GM19372 (cell line): ENCODE measurements around the gene GPC2.
A peak's percentile ranks its signal among the peaks of the same experiment; 100 is the strongest.

Source experiments
- ATAC-seq: cut with Tn5 transposase; IDR thresholded peaks from one replicate; pipeline ENCODE4 v1.9.1; 2021; ENCODE audit warnings: mild to moderate bottlenecking, low read depth, moderate library complexity; ENCODE audit not compliant: unreplicated experiment

GPC2 gene

GRCh38 chr7:100170101-100170897 is 6.9 kb downstream of the GPC2 start:
- no peak for ATAC-seq

DNA sequence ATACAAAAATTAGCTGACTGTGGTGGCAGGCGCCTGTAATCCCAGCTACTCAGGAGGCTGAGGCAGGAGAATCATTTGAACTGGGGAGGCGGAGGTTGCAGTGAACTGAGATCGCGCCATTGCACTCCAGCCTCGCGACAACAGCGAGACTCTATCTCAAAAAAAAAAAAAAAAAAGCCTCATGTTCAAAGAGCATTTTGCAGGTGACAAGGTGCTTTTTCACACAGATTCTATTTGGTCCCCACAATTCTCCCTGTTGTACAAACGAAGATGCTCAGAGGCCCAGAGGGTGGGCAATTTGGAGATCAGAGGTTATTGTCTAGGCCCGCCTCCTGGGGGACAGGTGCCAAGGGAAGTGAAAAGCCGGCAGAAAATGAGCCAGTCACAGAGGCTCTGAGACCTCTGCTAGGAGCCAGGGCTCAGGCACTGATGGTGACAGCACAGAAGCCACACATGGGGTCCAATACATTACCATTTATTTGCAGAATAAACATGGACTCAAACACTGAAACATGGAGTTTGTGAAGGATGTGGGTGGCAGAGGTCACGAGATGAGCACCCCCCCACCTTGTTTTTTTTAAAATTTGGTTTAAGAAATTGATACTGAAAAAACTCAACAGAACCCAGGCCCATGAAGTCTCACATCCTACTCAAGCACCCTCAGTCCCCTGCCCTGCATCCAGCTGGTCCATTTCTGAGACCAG is 7.9 kb downstream of the GPC2 start:
- no peak for ATAC-seq

GRCh38 chr7:100167912-100168323 is 9.3 kb downstream of the GPC2 start:
- no peak for ATAC-seq

DNA sequence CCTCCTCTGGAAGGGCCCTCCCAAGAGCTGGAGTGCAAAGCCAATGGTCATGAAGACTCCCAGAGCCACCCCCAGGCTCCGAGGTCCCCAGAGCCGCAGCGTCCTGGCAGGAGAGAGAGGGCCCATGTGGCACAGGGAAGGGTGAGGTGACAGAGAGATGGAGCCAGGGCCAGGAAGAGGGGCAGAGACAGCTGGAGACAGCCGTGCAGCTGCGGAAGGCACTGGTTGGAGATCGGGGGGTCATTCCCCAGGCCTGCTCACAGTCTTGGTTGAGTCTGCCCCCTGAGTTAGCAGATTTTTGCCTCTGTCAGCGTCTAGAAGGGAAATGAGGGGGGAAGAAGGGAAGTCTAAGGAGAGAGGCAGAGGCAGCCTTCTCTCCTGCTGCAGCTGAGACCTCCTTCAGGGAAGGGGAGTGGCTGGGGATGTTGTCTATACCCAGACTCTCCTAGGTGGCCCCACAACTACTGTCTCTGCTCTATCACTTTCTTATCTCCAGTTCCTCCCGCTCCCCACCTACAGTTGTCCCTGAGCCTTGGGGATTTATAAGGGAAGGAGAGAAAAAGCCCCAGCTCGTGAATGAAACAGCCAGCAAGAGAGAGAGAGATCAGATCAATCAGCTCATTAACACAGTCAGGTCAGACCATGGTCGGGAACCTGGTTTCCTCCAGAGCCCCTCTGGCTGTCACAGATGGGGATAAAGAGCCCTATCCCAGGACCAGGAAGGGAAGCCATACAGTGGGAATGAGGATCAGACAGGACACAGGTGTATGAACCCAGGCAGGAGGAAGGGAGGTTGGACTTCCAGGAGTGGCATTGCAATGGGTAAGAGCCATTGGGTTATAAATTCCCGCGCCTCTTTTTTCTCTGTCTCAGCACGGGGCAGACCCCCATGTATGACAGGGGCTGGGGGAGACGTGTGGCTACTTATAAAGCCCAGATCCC is 9.9 kb downstream of the GPC2 start:
- ATAC-seq: no peak

- ATAC-seq: no peak
Measured at GRCh38 chr7:100166317-100166940, 10.8 kb downstream of the GPC2 start.

DNA sequence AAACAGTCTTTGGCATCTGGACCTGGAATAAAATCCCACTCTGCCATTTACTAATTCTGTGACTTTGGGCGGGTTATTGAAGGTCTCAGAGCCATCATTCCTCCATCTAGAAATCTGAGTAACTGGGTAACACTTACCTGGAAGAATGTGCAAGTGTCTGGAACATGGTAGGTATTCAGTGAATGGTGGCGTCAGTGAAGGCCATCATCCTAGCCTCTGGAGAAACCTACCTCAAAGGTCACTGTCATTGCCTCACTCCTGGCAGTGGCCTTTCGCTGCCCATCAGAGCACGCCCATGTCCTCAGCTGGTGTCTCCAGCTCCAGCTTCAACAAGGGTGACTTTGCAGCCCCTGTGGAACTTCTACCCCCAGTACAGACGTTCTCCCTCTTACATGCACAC is 13.3 kb downstream of the GPC2 start:
- no peak for ATAC-seq

DNA sequence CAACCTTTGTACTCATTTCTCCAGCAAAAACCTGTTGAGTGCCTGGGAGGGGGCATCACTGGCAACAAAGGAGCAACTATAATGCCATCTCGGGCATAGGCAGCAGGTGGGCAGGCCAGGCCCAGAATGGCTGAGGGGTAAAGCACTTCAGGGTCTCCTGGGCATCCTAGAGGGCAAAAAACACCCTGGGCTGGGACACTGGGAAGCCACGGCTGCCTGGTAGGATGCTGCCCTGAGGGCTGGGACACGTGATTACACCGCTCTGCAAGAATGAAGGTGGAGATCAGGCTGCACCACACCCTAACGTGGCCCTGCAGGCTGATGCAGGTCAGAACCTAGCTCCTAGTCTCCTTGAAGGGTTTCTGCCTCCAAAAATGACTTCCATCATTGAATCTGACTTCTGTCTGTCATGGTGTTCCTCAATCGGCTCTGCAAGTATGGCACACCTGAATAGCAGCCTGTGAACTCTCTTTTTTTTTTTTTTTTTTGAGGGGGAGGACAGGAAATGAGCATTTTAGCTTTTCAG is 14.1 kb downstream of the GPC2 start:
- ATAC-seq: no peak

DNA sequence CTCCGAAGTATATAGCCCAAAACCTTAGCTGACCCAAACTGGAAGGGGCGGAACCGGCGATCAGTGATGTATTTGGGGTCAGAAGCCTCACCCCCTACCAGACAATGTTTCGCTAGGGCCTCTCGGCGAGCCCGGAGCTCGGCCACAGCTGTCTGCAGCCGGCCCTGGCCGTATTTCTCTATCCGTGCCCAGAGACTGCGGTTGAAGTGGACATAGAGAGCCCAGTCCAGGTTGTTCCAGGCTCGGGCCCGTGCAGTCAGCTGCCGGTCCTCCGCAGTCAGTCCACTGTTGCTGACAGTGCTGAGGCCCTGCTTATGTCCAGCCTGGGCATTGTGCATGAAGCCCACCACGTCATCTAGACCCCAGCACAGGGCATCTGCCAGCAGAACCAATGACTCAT is 17.1 kb downstream of the GPC2 start:
- ATAC-seq: no peak

DNA sequence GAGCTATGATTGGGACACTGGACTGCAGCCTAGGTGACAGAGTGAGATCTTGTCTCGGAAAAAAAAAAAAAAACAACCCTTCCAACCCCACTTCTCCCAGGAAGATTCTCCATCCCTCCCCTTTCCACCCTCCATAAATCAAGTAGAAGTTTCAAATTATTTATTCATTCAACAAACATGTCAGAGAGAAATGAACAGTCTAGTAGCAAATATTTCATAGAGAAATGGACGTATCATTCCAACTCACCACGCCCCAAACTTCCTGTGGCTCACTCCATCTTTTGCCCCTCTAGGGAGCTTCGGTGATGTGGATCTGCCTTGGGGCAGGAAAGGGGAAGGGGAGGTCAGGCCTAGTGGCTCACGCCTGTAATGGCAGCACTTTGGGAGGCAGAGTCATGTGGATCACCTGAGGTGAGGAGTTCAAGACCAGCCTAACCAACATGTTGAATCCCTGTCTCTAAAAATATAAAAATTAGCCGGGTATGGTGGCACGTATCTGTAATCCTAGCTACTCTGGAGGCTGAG is 18.0 kb downstream of the GPC2 start:
- ATAC-seq: no peak

- peak; percentile 85 for ATAC-seq
Measured at GRCh38 chr7:100158229-100159098, 18.7 kb downstream of the GPC2 start, which contains the start of gene TRAPPC14. TRAPPC14 (minus strand) TSS chr7:100158723; CDS start chr7:100158499, 224 bp downstream.

- ATAC-seq: no peak
Measured at GRCh38 chr7:100157334-100158228, 19.6 kb downstream of the GPC2 start.

GRCh38 chr7:100157069-100157333 is 20.2 kb downstream of the GPC2 start:
- ATAC-seq: no peak

- no peak for ATAC-seq
Measured at GRCh38 chr7:100156331-100157068, 20.7 kb downstream of the GPC2 start.

DNA sequence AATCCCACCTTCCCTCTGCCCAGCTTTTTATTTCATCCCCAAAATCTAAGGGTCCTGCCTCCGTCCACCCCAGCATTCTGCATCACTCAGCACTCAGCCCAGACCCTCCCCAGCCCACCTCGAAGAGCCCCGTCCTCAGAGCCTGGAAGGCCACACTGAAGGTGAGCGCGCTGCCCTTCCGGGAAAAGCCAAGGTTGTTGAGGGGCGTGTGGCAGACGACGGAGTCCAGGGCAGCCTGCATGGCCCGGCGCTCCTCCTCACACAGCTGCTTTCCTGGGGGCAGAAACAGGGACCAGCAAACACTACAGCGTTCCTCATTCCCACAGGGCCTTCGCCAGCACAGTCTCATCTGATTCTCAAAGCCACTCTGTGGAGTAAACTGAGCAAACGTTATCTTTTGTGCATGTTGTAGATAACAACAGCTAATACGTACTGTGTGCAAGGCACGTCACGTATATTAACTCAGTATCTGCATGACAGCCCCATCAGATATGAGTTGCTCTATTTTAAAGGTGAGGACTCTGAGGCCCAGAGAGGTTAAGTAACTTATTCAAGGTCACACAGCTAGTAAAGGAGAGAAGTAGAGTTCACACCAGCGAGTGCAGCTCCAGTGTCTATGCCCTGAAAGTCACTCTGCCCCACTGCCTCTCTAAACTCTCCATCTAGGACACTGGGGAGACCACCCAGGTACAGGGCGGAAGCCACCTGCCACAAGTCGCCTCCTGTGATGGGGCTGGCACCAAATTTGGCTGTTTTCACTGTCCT is 21.4 kb downstream of the GPC2 start:
- no peak for ATAC-seq

DNA sequence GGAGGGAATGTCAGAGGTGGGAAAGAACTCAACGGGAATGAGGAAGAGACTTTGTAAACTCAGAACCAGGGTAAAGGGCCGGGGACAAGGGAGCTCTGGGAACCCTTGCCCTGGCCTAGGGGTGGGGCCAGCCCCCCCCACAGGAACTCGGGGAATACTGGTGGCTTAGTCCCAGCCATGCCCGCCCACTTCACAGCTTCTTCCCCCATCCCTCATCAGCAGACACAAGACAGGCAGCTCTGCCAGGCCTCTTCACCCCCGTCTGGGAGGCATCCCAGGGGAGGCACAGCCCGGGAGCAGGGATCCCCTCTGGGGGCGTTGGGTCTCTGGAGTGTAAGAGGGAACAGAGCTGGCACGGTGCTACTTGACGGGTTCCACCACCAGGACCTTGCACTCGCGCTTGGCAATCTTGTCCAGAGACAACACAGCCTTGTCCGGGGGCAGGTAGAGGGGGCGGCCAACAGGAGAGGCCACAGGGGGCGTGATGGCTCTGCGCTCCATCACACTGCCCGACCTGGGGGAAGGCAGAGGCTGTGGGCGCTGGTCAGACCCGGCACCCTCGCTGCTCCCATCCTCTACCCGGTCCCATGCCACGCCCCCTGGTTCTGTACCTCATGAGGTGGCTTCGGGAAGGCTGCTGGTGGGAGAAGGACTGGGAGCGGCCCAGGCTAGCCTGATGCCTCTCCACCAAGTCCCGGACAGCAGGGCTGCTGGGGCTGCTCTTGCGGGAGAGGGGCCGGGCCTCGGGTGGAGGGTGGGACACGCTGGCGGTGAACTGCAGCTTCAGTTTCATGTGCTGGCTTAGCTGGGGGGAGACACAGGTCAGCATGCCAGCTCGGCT is 22.3 kb downstream of the GPC2 start:
- no peak for ATAC-seq
